Raji (cell line): ENCODE measurements around the gene UNC5A.

Experiments
- POLR2A ChIP-seq: IDR thresholded peaks from 2 replicates; pipeline ENCODE4 v1.6.1; 2011; ENCODE audit warnings: low read depth, low read length, control low read depth; ENCODE audit not compliant: insufficient read depth

Gene UNC5A

GRCh38 chr5:176916337-176916736 is 106.0 kb downstream of the UNC5A start:
- TF ChIP-seq POLR2A = no peak

- TF ChIP-seq POLR2A = no peak
These were observed 108.3 kb downstream of the UNC5A start for GRCh38 chr5:176918613-176919012.

- no peak for TF ChIP-seq POLR2A
These were observed 111.4 kb downstream of the UNC5A start for GRCh38 chr5:176921714-176922113.

DNA sequence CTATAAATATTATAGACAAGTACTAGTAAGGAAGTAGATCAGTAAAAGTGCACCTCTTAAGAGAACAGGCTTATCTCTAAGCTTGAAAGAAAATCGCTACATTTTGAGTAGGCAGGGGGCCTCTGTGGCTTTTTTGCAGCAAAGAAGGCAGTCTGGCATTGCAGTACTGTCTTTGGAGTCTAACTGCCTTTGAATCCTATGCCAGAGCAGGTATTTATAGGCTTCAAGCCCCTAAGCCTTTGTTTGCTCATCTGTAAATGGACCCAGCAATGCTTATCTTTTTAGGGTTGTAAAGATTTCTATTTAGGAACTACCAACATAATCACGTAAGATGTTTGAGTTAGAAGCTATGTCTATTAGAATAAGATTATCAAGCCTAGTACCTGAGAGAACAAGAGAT is 112.5 kb downstream of the UNC5A start:
- TF ChIP-seq POLR2A = no peak

DNA sequence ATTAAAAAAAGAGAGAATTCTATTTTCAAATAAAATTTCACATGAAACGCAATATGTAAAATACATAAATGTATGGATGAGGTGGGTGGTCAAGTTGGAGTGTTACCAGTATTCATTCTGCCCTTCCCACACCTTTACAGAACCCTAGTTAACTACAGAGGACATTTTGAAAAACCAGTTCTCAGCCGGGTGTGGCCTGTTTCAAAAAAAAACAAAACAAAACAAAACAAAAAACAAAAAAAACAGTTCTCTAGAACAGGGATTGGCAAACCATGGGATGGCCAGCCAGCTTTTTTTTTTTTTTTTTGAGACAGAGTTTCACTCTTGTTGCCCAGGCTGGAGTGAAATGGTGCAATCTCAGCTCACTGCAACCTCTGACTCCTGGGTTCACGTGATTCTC is 117.2 kb downstream of the UNC5A start:
- TF ChIP-seq POLR2A = no peak

GRCh38 chr5:176929654-176930053 is 119.3 kb downstream of the UNC5A start:
- TF ChIP-seq POLR2A = no peak
